PC-3 (cell line): Measurements from ENCODE around the gene NINJ2.

Source experiments
- EZH2 ChIP-seq: fragments of 300-600 bp; sonication (generic); IDR thresholded peaks from one replicate; pipeline ENCODE4 v1.6.1; 2017; ENCODE audit warnings: antibody characterized with exemption, mild to moderate bottlenecking, low read length; ENCODE audit not compliant: unreplicated experiment
- TF ChIP-seq, protein P1 (sequence below): fragments of 300-600 bp; sonication (generic); conservative IDR thresholded peaks from 2 replicates; pipeline ENCODE4 v1.5.1; 2017; ENCODE audit warnings: antibody characterized with exemption, low read depth, mild to moderate bottlenecking, low read length

DNA sequence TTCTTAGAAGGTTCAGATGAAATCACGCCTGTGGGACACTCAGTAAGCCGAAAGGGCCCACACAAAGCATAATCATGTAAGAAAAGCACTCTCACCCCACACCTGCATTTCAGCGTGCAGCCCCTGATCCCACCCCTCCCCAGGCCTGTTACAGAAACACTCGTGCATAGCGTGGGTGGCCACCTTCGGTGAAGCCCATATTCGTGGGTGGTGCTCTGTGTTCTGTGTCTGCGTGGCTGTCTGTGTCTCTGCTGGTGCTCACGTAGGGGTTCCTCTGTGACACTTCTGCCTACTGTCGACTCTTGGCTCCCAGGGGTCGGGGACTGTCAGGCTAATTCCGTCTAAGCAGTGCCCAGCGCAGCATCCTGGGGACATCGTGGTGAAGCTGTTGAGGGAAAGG is 129.5 kb downstream of the NINJ2 start:
- TF ChIP-seq, protein P1, sequence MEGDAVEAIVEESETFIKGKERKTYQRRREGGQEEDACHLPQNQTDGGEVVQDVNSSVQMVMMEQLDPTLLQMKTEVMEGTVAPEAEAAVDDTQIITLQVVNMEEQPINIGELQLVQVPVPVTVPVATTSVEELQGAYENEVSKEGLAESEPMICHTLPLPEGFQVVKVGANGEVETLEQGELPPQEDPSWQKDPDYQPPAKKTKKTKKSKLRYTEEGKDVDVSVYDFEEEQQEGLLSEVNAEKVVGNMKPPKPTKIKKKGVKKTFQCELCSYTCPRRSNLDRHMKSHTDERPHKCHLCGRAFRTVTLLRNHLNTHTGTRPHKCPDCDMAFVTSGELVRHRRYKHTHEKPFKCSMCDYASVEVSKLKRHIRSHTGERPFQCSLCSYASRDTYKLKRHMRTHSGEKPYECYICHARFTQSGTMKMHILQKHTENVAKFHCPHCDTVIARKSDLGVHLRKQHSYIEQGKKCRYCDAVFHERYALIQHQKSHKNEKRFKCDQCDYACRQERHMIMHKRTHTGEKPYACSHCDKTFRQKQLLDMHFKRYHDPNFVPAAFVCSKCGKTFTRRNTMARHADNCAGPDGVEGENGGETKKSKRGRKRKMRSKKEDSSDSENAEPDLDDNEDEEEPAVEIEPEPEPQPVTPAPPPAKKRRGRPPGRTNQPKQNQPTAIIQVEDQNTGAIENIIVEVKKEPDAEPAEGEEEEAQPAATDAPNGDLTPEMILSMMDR, result no peak
- no peak for TF ChIP-seq EZH2
